Measurements from ENCODE around the gene OGFR. TPM values are rescaled to one million over a fixed set of nuclear protein-coding genes. Genes with fewer than 3 reads are reported as not detected.

The OGFR gene
- total RNA-seq, 2 donors from 2014 or later, result 50.6 to 57.4 TPM

- Histone ChIP-seq H3K4me1 (ENCODE audit: control insufficient read depth in 1 of 2, low read depth in 2 of 2) (peaks cover 0 to 3% of the 10 kb centered on the region in 2 donors), H3K9me3 (no peaks in the 10 kb centered on the region), H3K27ac (no peak overlapping the region), H3K4me3 (no peak overlapping the region), H3K27me3 (replicated peaks; ENCODE audit: insufficient read depth) (no peaks in the 10 kb centered on the region), H3K36me3 (no peaks in the 10 kb centered on the region)
- no peak for DNase-seq (ENCODE audit: low spot score)
- TF ChIP-seq CTCF (IDR thresholded peaks at IDR 0.05), result no peak
- no peak for ATAC-seq (ENCODE audit: insufficient number of reproducible peaks, low FRiP score, low read depth)
Observed at GRCh38 chr20:62825986-62826645, 21.5 kb downstream of the OGFR start.

- Histone ChIP-seq H3K27ac (no peak overlapping the region), H3K36me3 (no peaks in the 10 kb centered on the region), H3K4me3 (no peak overlapping the region), H3K9me3 (no peaks in the 10 kb centered on the region), H3K4me1 (ENCODE audit: control insufficient read depth in 1 of 2, low read depth in 2 of 2) (peaks cover 0 to 3% of the 10 kb centered on the region in 2 donors), H3K27me3 (replicated peaks; ENCODE audit: insufficient read depth) (no peaks in the 10 kb centered on the region)
- DNase-seq (ENCODE audit: low spot score), result no peak
- no peak for ATAC-seq (ENCODE audit: insufficient number of reproducible peaks, low FRiP score, low read depth)
- no peak for TF ChIP-seq CTCF (IDR thresholded peaks at IDR 0.05)
Observed at GRCh38 chr20:62826646-62827310, 22.1 kb downstream of the OGFR start.

GRCh38 chr20:62827311-62828038, 22.8 kb downstream of the OGFR start:
- Histone ChIP-seq H3K4me3 (no peak overlapping the region), H3K27me3 (replicated peaks; ENCODE audit: insufficient read depth) (no peaks in the 10 kb centered on the region), H3K27ac (no peak overlapping the region), H3K4me1 (ENCODE audit: control insufficient read depth in 1 of 2, low read depth in 2 of 2) (peaks cover 0 to 3% of the 10 kb centered on the region in 2 donors), H3K36me3 (no peaks in the 10 kb centered on the region), H3K9me3 (no peaks in the 10 kb centered on the region)
- ATAC-seq (ENCODE audit: insufficient number of reproducible peaks, low FRiP score, low read depth) (no peak), DNase-seq (ENCODE audit: low spot score) (no peak)
- no peak for TF ChIP-seq CTCF (IDR thresholded peaks at IDR 0.05)

- no peak overlapping the region for H3K27ac ChIP-seq
- no peak for DNase-seq (ENCODE audit: low spot score)
- H3K9me3 ChIP-seq, result no peaks in the 10 kb centered on the region
- H3K4me1 ChIP-seq (ENCODE audit: control insufficient read depth in 1 of 2, low read depth in 2 of 2), result peaks cover 0 to 3% of the 10 kb centered on the region in 2 donors
- no peaks in the 10 kb centered on the region for H3K27me3 ChIP-seq (replicated peaks; ENCODE audit: insufficient read depth)
- no peak for TF ChIP-seq CTCF (IDR thresholded peaks at IDR 0.05)
- no peaks in the 10 kb centered on the region for H3K36me3 ChIP-seq
- no peak overlapping the region for H3K4me3 ChIP-seq
- ATAC-seq (ENCODE audit: insufficient number of reproducible peaks, low FRiP score, low read depth), result no peak
Observed at GRCh38 chr20:62828051-62828450, 23.4 kb downstream of the OGFR start.
